ENCODE results near the gene OGDHL. TPM values are rescaled to one million over a fixed set of nuclear protein-coding genes. Genes with fewer than 3 reads are reported as not detected.

The OGDHL gene
- total RNA-seq, 1 donor from 2014 or later: 7.5 TPM

- no peak for DNase-seq (ENCODE audit: low spot score)
- peaks cover 11% of the 10 kb centered on the region for H3K27me3 Mint-ChIP-seq (ENCODE audit: unreplicated experiment)
- H3K4me3 Mint-ChIP-seq (ENCODE audit: unreplicated experiment): no peak overlapping the region
- H3K27ac Mint-ChIP-seq (ENCODE audit: unreplicated experiment): no peak overlapping the region
- no peak for TF ChIP-seq CTCF (IDR thresholded peaks at IDR 0.05; ENCODE audit: unreplicated experiment)
- H3K4me1 Mint-ChIP-seq (ENCODE audit: unreplicated experiment): no peaks in the 10 kb centered on the region
- peaks cover 11% of the 10 kb centered on the region for H3K36me3 Mint-ChIP-seq (ENCODE audit: low read depth, unreplicated experiment)
- H3K9me3 Mint-ChIP-seq (ENCODE audit: unreplicated experiment): no peaks in the 10 kb centered on the region
Observed at GRCh38 chr10:49742683-49743463, 19.2 kb downstream of the OGDHL start.

- Mint-ChIP-seq H3K4me3 (ENCODE audit: unreplicated experiment) (peak overlapping the region; percentile 75), H3K36me3 (ENCODE audit: low read depth, unreplicated experiment) (peaks cover 11% of the 10 kb centered on the region), H3K27me3 (ENCODE audit: unreplicated experiment) (peaks cover 9% of the 10 kb centered on the region), H3K9me3 (ENCODE audit: unreplicated experiment) (no peaks in the 10 kb centered on the region), H3K4me1 (ENCODE audit: unreplicated experiment) (no peaks in the 10 kb centered on the region), H3K27ac (ENCODE audit: unreplicated experiment) (peak overlapping the region; percentile 21)
- no peak for DNase-seq (ENCODE audit: low spot score)
- no peak for TF ChIP-seq CTCF (IDR thresholded peaks at IDR 0.05; ENCODE audit: unreplicated experiment)
Observed at GRCh38 chr10:49741108-49741995, 20.8 kb downstream of the OGDHL start.

DNA sequence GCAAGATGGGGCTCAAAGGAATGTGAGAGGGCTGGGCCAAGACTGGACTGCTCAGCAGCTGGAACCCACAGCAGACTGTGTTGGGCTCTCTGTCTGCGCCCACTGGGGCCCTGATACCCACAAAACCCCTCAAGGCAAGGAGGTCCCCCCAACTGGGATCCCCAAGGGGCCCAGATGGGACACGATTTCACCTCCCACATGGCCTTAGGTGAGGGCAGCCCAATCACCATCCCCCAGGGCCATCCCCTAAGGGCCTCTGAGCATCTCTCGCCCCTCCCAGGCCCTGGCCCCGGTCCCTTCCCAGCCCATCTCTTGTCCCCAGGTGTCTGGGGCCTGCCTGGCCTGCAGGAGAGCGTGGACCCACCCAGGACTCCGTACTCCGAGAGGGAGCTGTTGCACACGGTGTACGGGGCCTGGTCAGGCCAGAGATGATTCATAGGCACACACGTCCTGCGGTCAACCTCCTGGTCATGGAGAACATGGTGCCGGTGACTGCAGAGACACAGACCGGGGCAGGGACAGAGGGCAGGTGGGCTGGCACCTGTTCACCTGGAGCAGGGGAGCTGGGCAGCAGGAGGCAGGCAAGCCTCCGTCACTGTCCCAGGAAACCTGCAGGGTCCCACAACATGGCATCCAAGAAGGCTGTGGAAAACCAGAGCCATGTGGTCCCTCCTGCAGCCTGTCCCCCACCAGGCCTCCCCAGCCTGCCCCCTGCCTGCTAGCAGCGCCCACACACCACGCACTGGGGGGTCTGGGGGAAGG is 21.6 kb downstream of the OGDHL start:
- peaks cover 15% of the 10 kb centered on the region for H3K36me3 Mint-ChIP-seq (ENCODE audit: low read depth, unreplicated experiment)
- H3K4me3 Mint-ChIP-seq (ENCODE audit: unreplicated experiment): no peak overlapping the region
- no peak for TF ChIP-seq CTCF (IDR thresholded peaks at IDR 0.05; ENCODE audit: unreplicated experiment)
- no peaks in the 10 kb centered on the region for H3K9me3 Mint-ChIP-seq (ENCODE audit: unreplicated experiment)
- DNase-seq (ENCODE audit: low spot score): no peak
- no peaks in the 10 kb centered on the region for H3K4me1 Mint-ChIP-seq (ENCODE audit: unreplicated experiment)
- H3K27me3 Mint-ChIP-seq (ENCODE audit: unreplicated experiment): peaks cover 10% of the 10 kb centered on the region
- H3K27ac Mint-ChIP-seq (ENCODE audit: unreplicated experiment): no peak overlapping the region

DNA sequence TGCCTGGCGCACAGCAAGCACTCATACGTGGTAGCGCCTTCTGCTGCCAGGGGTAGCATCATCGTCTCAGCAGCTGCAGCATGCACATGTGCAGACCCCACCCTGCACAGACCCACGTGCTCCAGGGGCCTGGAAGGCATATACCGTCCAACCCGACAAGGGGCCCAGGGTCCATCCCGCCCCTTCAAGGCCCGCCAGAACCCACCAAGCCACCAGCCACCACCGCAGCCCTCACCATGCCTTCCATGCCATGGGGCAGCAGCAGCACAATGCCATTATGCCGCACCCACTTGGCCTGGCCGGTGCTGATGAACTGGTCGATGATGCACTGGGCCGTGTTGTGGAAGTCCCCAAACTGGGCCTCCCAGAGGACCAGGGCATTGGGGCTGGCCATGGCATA is 22.7 kb downstream of the OGDHL start:
- DNase-seq (ENCODE audit: low spot score): no peak
- no peak for TF ChIP-seq CTCF (IDR thresholded peaks at IDR 0.05; ENCODE audit: unreplicated experiment)
- Mint-ChIP-seq H3K27me3 (ENCODE audit: unreplicated experiment) (peaks cover 11% of the 10 kb centered on the region), H3K9me3 (ENCODE audit: unreplicated experiment) (no peaks in the 10 kb centered on the region), H3K36me3 (ENCODE audit: low read depth, unreplicated experiment) (peaks cover 17% of the 10 kb centered on the region), H3K4me1 (ENCODE audit: unreplicated experiment) (no peaks in the 10 kb centered on the region), H3K27ac (ENCODE audit: unreplicated experiment) (no peak overlapping the region), H3K4me3 (ENCODE audit: unreplicated experiment) (no peak overlapping the region)
